G401 (cell line): ENCODE measurements around the gene ACACA. TPM values are rescaled to one million over a fixed set of nuclear protein-coding genes. Genes with fewer than 3 reads are reported as not detected.

Experiments
- DNase-seq: peaks from one replicate; pipeline ENCODE4 v3.0.0-alpha.2; 2015; ENCODE audit warnings: low spot score
- in situ Hi-C: cut with HindIII; loops from 2 replicates; pipeline ENCODE4 v1.10.0; 2016; ENCODE audit warnings: low sequenced_read_pairs, mixed read lengths
- total RNA-seq: library from RNA; depleted of rRNA; stranded (reverse); fragments of >200 nt; shearing (Covaris generic); gene quantifications from 2 replicates; pipeline ENCODE4 v1.2.3, GENCODE V29; 2014

Gene ACACA
- total RNA-seq, 1 experiment from 2014 or later, result 128 TPM

- in situ Hi-C loops, result no loop called here
- DNase-seq, result no peak
Observed at GRCh38 chr17:37400505-37400904, 6.1 kb downstream of the ACACA start.

DNA sequence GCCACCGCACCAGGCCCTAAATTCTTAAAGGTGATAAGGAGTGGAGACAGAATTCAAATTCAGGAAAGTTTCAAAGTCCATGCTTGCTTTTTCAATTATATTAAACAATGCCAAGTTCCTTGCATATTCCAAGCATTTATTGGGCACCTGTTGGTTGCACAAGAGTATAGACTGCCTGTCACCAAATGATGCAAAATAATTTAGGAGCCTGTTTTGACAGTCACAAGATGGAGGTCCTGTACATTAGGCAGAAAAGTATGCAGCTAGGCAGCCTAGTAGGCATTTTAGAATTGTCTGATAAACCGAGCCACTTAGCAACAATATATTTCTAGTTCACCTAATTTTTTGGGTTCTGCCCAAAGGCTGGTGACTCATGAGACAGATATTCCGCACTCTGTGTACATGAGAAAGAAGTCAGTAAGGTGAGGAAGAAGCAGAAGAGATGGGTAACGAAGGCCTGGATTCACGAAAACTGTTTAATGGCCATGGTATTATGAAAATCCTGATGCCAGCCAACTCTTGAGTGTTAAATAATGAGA is 7.3 kb downstream of the ACACA start:
- in situ Hi-C loops, result no loop called here
- no peak for DNase-seq

DNA sequence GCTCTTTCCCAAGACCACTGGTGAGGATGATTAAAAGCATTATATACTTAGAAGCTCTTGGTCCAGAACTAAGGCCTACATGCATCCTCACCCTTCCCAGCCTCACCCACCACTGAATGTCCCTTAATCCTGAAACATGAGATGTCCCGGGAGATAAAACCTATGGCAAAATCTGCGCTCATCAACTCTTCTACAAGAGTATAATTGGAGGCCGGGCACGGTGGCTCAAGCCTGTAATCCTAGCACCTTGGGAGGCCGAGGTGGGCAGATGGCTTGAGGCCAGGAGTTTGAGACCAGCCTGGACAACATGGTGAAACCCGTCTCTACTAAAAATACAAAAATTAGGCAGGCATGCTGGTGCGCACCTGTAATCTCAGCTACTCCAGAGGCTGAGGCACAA is 13.3 kb downstream of the ACACA start:
- in situ Hi-C loops, result no loop called here
- no peak for DNase-seq

- no peak for DNase-seq
- in situ Hi-C loops, result no loop called here
Observed at GRCh38 chr17:37392024-37392590, 14.5 kb downstream of the ACACA start.

DNA sequence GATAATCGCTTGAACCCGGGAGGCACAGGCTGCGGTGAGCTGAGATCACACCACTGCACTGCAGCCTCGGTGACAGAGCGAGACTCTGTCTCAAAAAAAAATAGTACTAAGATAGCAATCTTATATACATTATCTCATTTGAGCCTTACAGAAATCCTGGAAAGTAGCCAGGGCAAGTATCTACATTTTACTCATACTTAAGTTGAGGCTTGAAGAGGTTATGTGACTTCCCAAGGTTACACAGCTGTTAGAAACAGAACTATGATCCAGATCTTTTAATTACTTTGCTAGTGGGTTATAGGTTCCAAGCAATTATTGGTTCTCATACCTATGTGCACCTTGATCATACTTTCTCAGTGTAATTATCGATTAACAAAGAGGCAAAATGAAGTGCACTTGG is 15.5 kb downstream of the ACACA start:
- no peak for DNase-seq
- in situ Hi-C loops, result no loop called here

- in situ Hi-C loops, result no loop called here
Observed at GRCh38 chr17:37389160-37389559, 17.5 kb downstream of the ACACA start.

DNA sequence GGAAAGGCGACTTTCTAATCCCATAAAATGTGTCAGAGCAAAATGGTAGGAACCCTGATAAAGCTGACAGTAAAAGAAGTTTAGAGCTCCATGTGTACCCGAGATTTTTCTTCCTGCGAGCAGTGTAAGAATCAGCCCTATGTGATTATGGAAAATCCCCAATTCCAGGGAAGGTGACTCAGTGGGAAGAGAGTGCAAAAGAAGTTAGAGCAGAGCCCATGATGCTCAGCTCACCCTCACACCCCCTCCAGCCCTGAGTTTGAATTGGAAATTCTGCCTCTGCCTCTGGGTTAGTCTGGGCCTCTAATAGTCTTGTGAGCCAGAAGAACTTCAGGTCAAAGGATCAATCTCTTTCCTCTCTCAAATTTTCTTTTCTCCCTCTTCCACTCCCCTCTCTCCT is 18.4 kb downstream of the ACACA start:
- no peak for DNase-seq
- in situ Hi-C loops, result no loop called here

More at GRCh38 chr17:37389160-37389559, 17.5 kb downstream of the ACACA start:
- DNase-seq, result no peak

GRCh38 chr17:37386462-37386861 is 20.2 kb downstream of the ACACA start:
- DNase-seq, result no peak
- in situ Hi-C loops, result no loop called here

DNA sequence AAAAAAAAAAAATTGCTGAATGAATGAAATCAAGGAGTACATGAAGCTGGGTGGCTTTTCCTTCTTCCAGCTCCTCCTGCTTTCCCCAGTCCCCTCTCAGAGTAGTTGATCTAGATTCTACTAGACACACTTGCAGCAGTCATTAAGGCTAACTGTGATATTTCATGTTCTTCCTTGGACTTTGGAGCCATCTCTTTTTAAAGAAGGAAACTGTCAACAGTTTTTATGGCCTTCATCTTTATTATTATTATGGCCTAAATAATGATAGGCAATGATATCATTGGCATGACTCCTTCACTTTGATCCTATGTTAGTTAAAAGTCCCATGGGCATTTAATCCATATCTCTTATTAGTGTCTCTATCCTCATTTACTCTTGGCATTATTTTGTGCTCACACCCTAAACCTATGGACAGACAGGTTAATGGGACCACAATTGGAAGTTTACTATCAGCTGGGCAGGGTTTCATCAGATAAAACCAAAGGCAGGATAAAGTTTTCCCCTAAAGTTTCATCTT is 21.1 kb downstream of the ACACA start:
- in situ Hi-C loops, result no loop called here
- DNase-seq, result no peak

GRCh38 chr17:37384560-37385149 is 22.0 kb downstream of the ACACA start:
- in situ Hi-C loops, result no loop called here
- DNase-seq, result no peak

DNA sequence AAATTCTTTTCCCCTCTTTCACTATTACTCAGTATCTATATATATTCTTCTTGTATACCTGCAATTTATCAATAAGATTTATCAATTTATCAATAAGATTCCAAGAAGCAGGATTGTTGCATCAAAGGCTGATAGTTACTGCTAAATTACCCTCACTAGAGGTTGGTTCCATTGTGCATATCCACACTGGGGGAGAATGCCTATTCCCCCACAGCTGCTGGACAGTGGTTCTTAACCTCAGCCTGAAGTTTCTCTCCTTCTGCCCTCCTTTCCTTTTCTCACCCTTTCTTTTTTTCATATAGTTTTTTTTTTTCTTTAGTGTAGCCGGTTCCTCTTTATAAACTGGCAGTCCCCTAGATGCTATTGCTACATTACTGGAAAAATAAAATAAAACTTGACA is 24.6 kb downstream of the ACACA start:
- no peak for DNase-seq
- in situ Hi-C loops, result no loop called here

GRCh38 chr17:37375706-37376105 is 30.9 kb downstream of the ACACA start, which contains the start of gene C17orf78:
Gene C17orf78 (plus strand): TSS chr17:37375985. CDS start chr17:37376093, 108 bp downstream.
- no peak for DNase-seq
- in situ Hi-C loops, result no loop called here

DNA sequence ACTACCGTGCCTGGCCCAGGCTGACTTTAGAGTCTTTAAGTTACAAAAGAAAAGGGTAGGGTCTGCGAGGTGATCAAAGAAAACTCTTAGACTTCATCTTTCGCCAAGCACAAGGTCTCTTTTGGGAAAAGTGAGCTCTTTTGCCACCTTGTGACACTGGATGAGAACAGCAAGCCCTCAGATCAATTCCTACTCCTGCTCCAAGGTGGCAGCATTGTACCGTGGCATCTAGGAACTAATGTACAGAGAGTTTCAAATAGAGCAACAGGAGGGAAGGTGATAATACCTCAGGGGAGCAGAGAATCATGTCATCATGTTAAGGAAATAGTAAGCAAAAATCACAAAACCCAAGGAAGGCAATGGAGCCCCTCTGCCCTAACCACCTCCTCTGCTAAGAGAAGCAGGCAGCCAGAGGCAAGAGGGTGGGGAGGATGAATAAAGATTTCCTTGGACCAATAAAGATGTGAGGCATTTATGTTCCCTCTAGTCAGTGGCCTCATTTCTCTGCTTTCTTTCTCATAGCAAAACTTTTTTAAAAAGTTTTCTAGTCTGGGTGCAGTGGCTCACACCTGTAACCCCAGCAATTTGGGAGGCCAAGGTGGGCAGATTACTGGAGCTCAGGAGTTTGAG is 33.0 kb downstream of the ACACA start:
- in situ Hi-C loops, result no loop called here

DNA sequence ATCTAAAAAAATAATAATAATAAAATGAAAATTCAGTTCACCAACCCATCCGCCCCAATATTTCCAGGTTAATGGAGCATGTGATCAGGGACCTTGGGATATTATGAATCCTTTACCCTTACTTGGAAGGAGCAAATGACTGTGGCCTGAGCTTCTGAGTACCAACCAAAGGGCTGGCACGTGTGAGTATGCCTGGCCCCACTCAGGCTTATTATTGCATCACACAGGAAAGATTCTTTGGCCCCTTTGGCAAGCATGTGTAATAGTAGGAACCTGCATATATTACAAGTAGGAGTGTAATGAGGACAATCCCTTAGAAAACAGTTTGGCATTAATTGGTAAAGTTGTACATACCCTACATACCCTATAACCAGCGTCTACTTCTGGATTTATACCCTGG is 38.1 kb downstream of the ACACA start:
- DNase-seq, result no peak
- in situ Hi-C loops, result no loop called here

More for the DNA sequence above, 33.0 kb downstream of the ACACA start:
- peak; percentile 87 for DNase-seq

DNA sequence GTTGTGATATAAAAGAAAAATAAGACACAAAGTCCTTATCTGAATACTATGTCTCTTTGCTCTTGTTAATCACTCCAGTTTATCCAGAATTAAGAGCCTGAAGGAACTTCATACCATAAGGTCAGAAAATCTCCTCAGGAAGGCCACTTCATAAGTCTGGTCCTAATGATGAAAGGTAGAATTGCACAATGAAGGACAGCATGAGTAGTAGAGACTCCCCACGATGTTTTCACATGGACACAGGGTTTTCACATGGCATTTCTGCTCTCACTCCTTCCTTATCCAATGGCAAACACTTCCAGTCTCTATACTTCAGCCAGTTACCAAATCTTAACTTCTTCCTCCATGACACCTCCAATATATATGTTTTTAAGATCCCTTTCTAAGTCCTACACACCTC is 41.0 kb downstream of the ACACA start:
- DNase-seq, result no peak
- in situ Hi-C loops, result no loop called here

DNA sequence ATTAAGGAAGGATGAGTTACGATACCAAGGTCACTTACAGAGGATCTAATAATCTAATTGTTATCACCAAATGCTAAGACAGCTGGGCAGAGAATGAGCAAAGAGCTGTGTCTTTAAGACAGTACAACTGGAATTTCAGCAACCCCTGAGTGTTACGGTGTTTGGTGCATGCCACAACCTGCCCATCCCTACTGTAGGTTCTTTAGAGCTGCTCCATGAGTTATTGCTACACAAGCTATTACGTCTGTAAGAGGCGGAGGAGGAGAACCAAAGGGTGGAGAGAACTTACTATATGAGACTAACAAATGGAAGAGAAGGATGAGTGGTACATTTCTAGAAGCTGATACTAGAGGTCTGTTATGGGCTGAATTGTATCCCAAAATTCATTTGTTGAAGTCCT is 45.1 kb downstream of the ACACA start:
- DNase-seq, result no peak
- in situ Hi-C loops, result no loop called here

DNA sequence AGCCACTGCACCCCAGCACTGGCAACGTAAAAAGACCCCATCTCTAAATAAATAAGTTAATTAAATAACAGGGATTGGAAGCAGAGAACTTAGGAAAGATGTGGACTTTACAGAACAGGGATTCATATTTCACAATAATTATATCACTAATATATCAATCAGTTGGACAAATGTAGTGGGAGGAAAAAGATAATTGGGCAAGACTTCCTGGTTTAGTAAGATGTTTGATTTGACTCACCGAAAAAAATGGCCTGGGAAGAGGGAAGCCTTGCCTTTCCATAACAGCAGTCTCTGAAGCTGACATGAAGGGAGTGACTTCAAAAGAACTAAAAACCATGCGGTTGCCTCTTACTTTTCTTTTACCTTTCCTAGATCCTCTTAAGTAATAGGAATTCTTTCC is 46.0 kb downstream of the ACACA start:
- no peak for DNase-seq
- in situ Hi-C loops, result no loop called here

DNA sequence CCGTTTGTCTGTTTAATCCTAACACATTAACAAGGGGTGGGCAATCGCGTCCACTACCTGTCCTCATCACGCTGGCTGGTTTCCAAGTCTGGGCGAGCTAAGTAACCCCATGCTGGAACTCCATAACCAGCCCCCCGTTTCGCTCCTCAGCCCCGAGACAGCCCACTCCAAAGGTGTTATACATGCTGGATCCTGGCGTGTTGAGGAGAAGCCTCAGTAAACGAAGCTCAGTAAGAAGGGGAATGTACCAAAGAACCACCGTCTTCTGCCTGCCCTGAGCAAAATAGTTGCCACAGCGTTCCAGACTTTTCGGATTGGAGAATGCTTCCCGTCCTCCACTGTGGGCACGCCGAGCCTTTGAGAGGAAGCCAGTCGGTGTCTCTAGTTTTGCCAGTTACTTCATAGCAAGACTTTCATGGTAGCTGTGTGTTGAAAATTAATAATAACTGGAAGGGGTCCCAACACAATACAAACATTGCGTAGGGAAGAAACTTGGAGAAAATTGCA is 46.9 kb downstream of the ACACA start:
- in situ Hi-C loops, result no loop called here
- DNase-seq, result no peak

DNA sequence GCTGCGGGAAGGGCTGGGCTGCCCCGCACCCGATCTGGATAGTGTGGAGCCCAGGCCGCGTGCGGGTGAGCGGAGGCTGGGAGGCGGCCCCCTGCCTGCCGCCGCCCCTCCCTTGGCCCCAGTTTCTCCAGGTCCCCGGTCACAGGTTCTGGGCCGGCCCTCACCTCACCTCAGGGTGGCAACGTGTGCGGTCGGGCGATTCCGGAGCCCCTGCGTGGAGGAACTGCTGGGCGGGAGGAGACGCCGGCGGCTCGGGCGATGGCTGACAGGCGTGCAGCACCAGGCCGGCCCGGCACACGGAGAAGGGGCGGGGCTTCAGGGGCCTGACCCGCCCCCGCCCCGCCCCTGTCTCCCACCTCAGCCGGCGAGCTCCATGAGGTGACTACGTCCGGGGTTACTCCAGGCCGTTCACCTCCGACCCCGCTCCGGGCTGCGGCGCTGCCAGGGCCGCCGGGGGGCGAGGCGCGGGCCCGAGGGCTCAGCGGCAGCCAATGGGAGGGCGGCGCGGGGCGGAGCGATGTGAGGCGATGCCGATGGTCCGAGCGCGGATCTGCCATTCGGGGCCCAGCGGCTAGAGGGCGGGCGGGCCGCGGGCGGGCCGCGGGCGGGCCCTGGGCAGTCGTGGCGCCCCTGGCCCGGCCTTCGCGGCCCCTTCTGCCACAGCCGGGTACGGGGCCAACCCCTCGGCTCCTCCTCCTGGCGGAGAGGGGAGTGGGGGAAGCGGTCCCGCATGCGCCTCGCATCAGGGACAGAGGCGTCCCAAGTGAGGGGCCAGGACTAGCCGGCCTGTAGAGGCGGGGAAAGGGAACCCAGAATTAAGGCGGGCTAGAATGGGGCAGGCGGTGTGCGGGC is 47.6 kb downstream of the ACACA start:
- in situ Hi-C loops, result no loop called here
- peak; percentile 88 for DNase-seq
